SK-N-SH (cell line): ENCODE measurements around the gene NOTUM.

Experiments used
- EP300 ChIP-seq, 2 experiments: IDR thresholded peaks; 2 replicates each; pipeline versions ENCODE4 v1.4.0 to v1.6.1; 2012; ENCODE audit warnings: borderline replicate concordance in 1 of 2, low read depth in 1 of 2, low read length in 1 of 2
- NFIC ChIP-seq: IDR thresholded peaks from 2 replicates; pipeline ENCODE4 v1.4.0; 2012; ENCODE audit warnings: borderline replicate concordance
- TF ChIP-seq, protein P1 (sequence below): fragments of 200-600 bp; sonication (generic); IDR thresholded peaks from 2 replicates; pipeline ENCODE4 v1.6.1; 2017; ENCODE audit warnings: antibody characterized with exemption, mild to moderate bottlenecking, moderate library complexity

- TF ChIP-seq EP300 (IDR thresholded peaks at IDR 0.05; ENCODE audit: borderline replicate concordance in 1 of 2, low read depth in 1 of 2, low read length in 1 of 2) = no peak
- TF ChIP-seq, protein P1, sequence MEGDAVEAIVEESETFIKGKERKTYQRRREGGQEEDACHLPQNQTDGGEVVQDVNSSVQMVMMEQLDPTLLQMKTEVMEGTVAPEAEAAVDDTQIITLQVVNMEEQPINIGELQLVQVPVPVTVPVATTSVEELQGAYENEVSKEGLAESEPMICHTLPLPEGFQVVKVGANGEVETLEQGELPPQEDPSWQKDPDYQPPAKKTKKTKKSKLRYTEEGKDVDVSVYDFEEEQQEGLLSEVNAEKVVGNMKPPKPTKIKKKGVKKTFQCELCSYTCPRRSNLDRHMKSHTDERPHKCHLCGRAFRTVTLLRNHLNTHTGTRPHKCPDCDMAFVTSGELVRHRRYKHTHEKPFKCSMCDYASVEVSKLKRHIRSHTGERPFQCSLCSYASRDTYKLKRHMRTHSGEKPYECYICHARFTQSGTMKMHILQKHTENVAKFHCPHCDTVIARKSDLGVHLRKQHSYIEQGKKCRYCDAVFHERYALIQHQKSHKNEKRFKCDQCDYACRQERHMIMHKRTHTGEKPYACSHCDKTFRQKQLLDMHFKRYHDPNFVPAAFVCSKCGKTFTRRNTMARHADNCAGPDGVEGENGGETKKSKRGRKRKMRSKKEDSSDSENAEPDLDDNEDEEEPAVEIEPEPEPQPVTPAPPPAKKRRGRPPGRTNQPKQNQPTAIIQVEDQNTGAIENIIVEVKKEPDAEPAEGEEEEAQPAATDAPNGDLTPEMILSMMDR = no peak
- TF ChIP-seq NFIC = no peak
Observed at GRCh38 chr17:81998212-81998611, 37.2 kb upstream of the NOTUM start.
